DMS114 treated with DMSO at 0.1 percent for 48 hours (cell line): ENCODE results near the gene BCDIN3D.
"Not testable (repeated sequence)": the region's sequence is repeated elsewhere in the genome, so short reads cannot be mapped to it uniquely, and the experiment has no call there.

Experiments used
- DNase-seq: peaks from one replicate; lab custom pipeline; 2025; ENCODE audit not compliant: unreplicated experiment; lab: John Stamatoyannopoulos, UW

Gene BCDIN3D

GRCh38 chr12:49877066-49877465, 34.2 kb upstream of the BCDIN3D start:
- no peak for DNase-seq

- no peak for DNase-seq
Observed at GRCh38 chr12:49876070-49876469, 33.2 kb upstream of the BCDIN3D start.

DNA sequence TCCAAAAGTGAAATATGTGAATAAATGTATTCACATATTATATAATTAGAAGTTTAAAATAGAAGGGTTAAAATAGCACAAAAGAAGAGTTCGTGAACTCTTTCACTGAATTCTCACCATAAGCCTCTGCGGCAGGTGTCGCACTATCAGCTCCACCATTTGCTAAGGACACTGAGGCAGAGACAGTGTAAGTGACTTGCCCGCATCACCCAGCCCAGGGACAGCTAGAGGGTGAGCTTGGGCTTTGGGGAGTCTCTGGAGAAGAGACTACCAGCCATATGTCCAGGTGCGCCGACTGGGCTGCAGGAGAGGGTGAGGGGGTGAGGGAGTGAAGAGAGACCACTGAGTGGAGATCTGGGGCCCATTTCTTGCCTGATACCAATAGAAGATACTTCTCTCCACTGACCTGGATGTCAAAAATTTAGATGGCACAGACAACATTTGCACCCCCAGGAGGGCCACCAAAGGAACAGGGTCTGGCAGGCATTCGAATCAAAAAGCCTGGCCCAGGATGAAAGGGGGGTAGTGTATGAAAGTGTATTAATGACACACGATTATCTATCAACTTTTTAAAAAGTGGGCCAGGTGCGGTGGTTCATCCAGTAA, 32.3 kb upstream of the BCDIN3D start:
- DNase-seq: no peak

DNA sequence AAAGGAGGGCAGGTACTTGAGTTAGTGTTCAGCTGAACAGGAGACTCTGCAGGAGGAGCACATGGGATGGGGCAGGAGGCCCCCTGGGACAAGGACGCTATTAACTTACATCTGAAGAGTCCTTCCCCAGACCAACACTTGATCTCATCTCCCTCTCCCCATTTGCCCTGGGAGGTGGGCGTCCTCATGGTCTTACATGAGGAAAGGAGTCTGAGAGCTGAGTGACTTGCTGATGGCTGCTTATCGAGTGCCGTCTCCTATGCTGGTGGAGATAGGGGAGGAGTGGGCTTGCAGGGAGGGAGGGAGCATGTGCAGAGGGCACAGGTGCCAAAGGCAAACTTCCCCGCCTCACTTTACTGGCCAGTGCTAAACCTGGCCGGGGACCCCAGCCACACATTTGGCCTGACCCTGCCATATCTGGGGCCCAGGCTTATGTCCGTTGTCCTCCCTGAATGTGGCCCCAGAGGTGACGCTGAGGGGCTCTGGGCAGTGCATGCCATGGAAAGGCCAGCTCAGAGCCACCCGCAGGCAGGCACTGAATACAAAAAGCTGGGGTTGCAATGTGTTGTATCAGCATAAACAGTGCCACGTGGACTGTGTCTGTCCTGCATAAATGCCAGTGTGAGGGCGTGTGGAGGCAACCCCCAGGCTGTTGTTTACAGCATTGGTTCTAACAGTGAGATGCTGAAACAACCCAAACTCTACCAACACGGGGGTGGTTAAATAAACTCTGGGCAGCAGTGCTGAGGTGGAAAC, 31.4 kb upstream of the BCDIN3D start:
- no peak for DNase-seq

GRCh38 chr12:49873361-49873934, 30.5 kb upstream of the BCDIN3D start:
- DNase-seq: no peak

GRCh38 chr12:49872781-49873181, 29.9 kb upstream of the BCDIN3D start:
- no peak for DNase-seq

DNA sequence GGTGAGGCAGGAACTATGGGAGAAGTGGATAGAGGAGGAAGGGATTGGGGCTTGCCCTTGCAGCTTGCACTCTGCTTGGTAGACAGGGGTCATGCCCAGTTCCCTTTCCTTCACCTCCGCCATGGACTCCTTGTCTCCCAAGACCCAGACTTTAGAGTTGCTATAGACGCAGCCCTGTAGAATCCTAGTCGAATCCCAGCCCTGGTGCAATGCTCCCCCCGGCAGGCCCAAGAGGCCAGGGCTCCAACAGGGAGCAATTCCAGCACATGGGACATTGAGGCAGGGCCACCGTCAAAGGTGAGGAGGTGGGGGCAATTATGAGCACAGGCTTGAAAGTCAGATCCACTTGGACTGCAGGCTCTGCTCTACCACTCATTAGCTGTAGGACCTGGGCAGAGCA, 29.5 kb upstream of the BCDIN3D start:
- no peak for DNase-seq

- DNase-seq: not testable (repeated sequence)
Observed at GRCh38 chr12:49871811-49872251, 28.9 kb upstream of the BCDIN3D start.

GRCh38 chr12:49871263-49871561, 28.3 kb upstream of the BCDIN3D start:
- no peak for DNase-seq

- DNase-seq: no peak
Observed at GRCh38 chr12:49870501-49871262, 27.8 kb upstream of the BCDIN3D start.

DNA sequence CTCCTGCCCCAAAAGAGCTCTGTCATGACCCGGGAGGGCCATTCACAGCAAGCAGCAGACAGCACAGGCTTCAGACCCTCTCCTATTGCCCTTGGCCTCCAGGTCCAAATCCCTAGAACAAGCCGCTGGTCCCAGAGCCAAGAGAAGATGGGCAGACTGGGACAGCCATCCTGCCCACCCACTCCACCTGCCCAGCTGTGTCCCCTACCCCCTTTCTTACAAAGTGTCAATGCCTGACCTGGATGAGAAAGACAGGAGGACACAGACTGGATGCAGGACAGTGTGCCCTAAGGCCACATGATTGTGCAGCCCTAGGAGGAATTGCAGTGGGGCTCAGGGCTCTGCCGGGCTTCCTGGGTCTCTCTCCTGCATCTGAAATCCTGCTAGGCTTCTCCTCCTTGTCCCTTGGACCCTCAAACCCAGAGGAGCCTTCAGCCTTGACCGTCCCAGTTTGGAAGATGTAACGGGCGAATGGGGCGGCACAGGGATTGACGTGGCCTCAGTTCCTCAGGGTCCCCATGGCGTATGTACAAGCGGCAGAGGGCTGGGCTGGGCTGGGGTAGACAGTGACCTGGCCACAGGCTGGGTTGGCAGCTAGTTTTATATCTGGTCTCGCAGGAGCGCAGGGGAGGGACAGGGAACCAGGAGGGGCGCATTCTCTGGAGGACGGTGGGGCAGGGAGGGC, 27.1 kb upstream of the BCDIN3D start:
- DNase-seq: no peak

GRCh38 chr12:49868952-49869815, 26.3 kb upstream of the BCDIN3D start:
- no peak for DNase-seq

GRCh38 chr12:49868449-49868848, 25.5 kb upstream of the BCDIN3D start:
- DNase-seq: no peak

DNA sequence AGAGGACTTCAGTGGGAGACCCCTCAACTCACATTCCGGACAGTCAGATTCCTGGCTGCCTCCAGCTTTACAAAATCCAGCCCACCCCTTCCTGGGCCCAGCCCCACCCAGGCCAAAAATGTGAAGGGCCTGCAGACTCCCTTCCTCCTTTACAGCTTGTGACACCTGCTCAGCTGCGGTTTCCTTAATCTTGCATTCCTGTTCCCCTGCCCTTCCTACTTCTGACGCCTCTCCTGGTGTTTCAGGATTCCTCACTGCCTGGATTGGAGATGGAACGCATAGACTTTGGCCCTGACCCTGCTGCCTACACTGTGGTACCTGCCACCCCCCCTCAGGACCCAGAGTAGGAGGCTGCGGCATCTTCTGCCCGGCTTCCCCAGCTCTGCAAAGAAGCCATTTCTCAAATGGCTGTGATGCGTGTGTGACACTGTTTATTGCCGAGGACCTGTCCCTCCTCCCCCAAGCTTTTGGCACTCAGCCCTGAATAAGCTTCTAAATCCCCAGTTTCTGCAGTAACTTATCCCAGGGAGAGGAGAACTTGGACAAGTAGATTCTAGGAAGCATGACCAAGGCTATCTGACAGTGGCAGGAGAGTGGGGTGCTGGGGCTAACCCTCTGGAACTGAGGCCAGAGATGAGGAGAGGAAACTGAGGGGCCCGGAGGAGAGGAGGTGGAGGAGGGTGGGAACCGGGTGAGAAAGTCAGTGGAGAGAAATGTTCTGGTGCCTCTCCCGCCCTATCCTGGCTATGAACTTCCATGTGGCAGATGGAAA, 24.9 kb upstream of the BCDIN3D start:
- no peak for DNase-seq

DNA sequence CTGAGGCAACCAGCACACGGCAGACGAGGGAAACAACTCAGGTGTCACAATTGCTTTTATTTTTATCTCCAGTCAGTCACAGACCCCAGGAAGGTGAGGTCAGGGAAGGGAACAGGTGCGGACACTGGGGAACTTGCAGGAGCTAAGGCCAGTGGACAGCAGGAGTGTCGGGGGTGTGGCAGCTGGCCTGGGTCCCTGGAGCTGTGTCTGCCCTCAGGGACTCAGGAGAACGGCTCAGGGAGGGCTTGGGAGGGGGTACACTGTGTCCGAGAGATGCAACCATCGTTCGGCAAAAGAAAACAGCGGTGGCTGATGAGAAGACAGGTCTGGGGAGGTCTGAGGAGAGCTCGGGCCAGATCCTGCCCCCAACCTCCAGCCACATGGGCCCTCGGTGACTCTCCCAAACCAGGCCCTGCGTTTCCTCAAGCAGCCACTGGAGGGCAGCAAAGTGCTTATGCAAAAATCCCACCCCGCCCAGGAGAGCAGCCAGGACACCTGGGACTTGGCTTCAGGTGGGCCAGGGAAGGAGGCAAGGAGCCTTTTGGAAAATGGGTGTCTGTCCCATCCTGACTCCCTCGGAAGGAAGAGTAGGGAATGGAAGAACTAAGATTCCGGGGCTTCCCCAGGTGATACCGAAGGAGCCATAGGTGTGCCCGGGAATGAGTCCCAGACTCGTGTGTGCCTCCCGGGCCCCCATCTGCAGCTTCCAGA, 24.1 kb upstream of the BCDIN3D start:
- DNase-seq: peak; percentile 53

- DNase-seq: no peak
Observed at GRCh38 chr12:49865782-49866135, 22.9 kb upstream of the BCDIN3D start.

- DNase-seq: no peak
Observed at GRCh38 chr12:49865109-49865781, 22.3 kb upstream of the BCDIN3D start.

DNA sequence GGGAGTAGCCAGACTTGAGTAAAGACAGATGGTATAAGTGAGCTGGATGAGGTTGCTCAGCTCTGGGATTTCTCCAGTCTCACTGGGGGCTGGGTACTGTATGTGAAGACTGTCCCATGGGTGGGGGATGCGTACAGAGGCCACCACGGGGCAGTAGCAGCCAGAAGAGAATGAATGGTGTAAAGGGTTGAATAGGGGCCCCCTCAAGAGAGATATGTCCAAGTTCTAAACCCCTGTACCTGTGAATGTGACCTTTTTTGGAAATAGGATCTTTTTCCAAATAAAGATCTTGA, 21.8 kb upstream of the BCDIN3D start:
- no peak for DNase-seq
